Activated naive CD4-positive, alpha-beta T cell treated with anti-CD3 and anti-CD28 coated beads, Interleukin-2, amount 50 U/mL, for 16 hours (primary cell): ENCODE results near the gene DIAPH2.

ENCODE experiments used
- DNase-seq: peaks from one replicate; pipeline ENCODE4 v3.0.0-alpha.2; 2020

DIAPH2 gene

DNA sequence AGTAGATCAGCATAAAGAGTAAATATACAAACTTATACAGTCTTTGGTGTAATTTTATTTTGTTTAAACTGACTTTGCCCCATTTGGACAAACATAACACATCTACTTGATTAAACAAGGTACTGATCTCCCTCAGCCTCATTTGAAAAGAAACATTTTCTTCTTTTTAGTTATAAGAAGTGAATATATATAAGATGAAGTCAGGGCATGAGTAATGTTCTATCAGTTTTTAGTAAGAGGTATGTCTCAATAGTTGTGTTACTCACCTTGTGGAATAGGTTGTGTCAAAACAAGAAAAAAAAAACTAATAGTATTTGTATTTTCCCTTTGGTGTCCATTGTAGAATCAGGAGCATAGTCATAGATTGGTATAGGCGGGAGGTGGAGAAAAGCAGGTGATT, 526.4 kb downstream of the DIAPH2 start:
- no peak for DNase-seq

DNA sequence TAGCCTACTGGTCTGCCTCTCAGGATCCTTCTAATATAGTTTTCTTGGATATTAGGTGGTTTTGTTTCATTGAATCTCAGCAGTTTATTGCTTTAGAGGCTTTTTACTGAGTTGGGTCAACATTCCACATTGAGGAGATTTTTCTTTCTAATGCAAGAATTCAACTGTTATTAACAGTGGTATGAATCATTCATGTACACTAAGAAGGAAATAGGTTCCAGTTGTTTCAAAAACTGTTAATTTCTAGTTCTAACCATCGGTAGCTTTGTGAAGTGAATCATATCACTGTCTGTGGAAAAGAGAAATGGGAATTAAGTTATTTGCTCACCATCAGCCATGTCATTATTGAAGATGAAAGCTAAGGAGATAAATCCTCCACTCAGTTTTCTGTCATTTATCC, 530.5 kb downstream of the DIAPH2 start:
- DNase-seq = no peak

DNA sequence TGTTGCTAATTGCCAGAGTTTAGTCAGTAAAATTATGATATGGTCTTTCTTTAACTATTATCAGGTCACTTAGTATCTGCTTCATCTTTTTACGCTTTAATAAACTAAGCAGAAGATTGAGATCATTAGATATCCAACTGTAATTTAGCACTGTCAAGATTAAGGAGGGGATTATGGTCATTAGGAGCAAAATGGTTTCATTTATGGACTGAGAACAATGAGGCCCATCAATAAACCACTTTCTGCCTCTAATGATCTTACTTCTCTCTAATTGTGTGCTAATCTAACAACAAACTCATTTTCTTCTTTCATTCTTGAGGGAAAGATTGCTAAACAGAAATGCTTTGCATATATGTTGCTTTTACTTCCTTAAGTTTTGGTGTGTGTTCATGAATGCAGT, 539.5 kb downstream of the DIAPH2 start:
- no peak for DNase-seq

DNA sequence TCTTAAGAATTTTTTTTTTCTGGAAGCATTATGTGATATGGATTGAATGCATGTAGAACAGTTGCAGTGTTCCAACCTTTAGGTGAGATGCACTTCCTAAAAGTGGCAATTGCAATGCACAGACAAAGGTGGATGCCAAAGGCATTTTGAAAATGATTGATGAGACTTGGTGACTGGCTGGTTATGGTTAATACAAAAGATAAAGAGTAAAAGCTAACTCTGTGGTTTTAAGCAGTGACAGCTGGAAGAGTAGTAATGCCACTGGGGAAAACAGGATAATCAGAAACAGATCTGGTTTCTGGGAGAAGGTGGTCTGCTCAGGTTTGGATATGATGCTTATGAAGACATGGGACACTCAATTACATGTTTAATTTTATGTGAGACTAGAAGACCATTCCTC, 544.7 kb downstream of the DIAPH2 start:
- DNase-seq = no peak

DNA sequence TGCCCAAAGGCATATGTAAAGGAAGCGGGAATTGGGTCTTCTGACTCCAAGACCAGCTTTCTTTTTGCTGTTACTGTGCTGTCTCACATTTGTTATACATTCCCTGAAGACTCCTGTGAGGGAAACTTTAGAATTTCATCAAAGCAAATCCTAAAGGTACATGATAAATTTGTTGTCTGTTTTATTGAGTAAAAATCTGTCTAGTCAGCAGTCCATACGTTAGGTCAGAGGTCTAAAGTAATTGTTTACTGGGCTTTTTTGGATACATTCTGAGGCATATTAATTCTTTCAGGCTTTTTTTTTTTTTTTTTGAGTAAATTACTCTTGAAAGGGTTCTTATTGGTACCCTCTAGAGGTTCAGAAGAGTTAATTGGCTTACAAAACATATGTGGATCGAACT, 546.3 kb downstream of the DIAPH2 start:
- no peak for DNase-seq

DNA sequence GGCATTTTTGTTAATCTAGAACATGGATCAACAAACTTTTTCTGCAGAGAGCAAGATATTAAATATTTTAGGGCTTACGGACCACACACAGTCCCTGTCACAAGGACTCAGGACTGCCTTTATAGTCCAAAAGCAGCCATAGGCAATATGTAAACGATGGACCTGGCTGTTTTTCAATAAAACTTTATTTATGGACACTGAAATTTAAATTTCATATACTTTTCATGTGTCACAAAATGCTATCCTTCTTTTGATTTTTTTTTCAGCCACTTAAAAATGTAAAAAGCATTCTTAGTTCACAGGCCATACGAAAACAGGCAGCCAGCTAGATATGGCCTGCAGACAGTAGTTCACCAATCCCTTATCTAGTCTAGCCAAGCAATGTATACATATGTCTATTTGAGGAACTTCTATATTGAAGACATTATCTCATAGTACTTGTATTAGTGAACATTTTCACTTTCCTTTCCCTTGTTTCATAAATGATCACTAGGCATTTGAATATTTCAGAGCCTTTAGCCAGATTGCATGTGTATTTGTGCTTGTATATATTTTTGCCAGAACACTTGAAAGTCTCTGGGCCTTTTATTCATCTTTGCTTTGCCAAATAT, 549.9 kb downstream of the DIAPH2 start:
- no peak for DNase-seq

DNA sequence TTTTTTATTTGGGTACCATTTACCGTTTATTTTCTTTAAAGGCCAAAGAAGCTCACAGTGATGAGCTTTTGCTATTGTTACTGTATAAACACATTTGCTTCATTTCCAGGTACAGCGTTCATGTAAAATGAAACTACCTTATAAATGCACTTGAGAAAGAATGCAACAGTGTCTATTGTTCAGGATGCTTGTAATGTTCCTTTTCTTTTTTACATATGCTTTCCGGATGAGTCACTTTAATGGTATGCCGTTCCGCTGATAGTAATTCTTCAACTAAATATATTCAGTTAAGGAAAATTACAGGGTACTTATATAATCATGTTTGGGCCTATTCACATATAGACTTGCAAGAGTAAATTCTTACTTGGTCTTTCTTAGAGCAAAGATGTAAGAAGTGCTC, 554.0 kb downstream of the DIAPH2 start:
- no peak for DNase-seq

DNA sequence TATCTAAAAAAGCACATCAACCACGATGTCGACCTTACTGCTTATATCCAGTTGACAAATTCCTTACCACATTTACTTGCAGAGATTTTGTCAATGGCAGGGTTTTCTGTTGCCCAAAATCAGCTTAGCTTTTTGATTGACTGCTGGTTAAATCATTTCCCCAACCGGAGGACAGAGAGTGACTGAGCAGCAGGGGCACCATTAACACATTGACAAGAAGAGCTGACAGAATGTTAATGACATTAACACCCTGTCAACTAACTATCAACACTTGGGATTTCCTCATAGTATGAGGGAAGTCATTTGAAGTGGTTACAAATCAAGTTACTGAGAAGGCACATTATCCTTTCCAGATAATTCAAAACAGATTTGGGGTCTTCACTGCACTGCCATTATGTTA, 567.5 kb downstream of the DIAPH2 start:
- DNase-seq = no peak

DNA sequence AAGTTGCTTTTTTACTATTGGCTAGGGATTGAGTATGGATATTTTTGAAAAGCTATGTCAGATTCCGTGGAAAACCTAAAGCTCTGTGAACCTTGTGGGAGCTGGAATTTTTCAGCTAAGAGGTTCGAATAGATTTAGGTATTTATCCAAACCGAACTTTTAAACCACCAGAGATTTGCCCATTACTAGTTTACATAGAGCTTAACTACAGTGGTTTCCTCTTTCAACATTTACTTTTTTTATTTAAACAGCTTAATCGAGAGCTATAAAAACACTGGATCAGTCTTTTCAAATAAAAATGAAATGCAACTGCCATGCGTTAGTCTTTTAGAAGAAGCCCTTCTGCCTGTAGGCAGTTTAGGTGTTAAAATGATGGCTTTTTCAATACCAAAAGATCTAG, 576.0 kb downstream of the DIAPH2 start:
- no peak for DNase-seq

DNA sequence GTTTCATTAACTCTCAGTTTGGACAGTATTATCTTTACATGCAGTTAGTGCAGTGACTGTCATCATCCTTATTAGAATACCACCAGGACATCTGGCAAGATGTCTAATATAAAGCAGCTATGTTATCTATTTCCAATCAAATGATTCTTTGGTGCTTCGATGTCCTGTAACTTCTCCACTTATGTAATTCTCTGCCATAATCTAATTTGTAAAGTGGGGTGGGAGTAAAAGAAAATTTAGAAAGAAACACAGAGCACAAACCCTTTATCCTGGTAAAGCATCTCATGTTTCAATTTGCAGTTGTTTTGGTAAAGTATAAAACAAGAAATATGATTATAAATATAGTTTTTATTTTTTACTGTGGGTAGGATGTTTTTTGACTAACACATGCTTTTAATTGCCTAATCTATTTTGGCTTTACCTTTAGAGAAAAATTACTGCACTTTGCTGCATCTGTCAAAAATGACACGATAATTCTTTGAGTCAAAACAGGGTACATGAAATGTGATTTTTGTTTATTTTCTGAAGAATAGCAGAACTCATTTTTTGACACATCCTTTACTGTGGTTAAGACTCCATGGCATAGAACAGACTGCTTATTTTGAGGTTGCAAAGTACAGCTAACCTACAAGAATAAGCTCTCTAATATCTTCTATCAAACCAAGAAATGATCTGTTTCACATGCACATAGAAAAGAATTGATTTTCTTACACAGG, 581.9 kb downstream of the DIAPH2 start:
- no peak for DNase-seq

DNA sequence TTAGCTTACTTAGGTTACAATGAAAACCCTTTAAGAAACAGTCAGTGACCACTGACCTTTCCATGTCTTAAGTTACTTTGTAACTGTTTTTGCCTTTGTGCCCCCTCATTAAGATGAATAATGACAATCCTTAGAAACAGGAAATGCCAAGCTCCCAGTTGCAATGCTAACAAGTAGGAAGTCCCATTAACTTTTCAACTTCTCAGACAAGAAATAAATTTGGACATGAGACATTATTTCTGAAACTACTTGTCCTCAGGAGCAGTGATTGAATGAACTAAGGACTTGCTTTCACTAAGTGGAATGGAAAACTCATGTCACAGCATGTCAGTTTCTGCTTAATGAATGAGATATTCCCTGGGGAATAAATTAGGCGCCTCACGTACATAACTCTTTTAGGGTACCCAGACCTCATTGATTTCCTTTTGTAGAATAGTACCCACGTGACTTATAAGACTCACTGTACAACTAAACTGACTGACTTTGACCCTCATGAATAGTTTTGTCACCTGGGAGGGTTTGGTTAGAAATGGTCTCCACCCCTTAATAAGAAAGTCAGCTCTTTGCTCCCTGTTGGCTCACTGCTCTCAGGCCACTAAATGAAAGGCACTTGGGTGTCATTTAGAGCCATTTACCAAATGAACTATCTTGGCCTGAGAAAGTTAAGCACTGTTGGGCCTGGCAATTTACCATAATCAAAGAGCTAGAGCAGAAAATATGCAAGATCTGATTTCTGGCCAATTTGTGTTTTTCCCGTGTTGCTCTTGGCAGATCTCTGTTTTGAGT, 582.9 kb downstream of the DIAPH2 start:
- DNase-seq = no peak

DNA sequence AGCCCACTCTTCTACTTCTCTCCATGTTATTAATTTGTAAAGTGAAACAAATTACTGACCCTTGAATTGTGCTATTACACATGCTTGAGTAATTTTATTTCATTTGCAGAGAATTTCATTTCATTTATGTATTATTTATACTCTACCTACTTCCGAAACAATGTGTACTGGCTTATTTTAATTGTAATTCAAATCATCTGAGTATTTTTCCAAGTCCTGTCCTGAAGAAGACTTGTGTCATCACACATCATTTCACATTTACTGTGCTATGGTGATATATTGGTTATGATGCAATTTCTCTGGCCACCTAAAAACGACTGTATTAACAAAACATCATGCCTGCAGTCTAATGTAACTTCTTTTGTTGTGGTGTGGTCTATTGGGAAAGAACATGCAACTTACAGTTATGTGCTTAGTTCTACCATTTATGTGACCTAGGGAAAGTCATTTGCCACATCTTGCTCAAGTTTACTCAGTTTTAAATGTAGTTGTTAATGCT, 583.6 kb downstream of the DIAPH2 start:
- DNase-seq = no peak

DNA sequence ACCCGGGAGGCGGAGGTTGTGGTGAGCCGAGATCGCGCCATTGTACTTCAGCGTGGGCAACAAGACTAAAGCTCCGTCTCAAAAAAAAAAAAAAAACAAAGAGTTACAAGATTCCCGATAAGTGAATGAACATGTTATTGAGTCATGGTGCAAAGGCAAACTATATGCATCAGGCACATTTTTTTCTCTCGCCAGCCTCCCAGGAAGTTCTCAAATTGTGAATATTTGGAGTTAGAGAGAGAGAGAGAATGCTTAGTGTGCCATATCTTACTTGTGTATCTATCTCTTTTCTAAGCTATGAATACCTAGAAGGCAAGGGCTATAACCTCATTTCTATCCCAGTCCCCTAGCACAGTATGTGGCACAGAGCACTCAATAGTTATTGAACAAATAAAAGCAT, 599.9 kb downstream of the DIAPH2 start:
- no peak for DNase-seq

DNA sequence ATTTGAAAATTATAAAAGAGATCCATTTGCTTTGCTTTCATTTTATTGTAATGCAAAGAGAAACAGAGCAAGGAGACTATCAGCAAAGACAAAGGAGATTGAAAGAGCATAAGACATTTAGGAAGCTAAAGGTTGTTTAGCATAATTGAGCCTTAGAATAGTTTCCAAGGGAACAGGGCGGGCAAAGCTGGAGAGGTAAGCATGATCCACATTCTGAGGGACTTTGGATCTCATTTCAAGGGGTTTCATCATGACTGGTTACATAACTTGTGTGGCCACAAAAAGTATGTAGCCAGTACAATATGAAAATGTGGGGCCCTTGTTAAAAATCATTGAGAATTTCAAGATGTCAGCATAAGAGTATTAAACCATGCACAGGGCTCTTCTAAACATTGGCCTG, 605.6 kb downstream of the DIAPH2 start:
- no peak for DNase-seq

DNA sequence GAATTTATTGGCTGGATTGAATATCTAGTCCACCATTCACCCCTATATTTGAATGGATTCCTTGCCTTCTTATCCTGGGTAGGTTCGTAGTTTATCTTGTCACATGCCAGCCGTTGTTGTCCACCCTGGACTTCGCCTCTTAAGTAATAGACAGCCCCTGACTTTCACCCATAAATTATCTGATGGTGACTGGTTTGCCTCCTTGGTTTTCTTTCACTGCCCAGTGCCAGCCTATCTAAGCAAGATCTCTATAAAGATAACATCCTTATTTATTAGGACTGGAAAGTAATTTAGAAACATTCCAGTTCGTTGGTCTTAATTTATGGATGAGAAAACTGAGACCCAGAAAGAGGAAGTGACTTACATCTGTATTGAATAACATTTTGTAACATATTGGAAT, 609.4 kb downstream of the DIAPH2 start:
- DNase-seq = no peak

DNA sequence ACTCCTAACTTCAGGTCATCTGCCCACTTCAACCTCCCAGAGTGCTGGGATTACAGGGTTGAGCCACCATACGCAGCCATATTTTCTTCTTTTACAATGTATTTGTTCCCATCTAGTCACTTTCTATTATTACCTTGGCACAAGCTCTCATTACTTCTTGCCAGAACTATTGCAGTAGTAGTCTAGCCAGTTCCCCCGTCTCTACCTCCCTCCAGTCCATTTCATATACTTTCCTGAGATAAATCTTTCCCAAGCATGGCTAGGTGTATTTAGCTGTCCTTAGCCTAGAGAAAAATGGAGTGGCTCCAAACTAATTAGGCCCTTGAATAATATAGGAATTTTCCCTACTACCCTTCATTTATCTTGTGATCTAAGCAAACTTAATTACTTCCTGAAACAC, 611.3 kb downstream of the DIAPH2 start:
- DNase-seq = no peak

DNA sequence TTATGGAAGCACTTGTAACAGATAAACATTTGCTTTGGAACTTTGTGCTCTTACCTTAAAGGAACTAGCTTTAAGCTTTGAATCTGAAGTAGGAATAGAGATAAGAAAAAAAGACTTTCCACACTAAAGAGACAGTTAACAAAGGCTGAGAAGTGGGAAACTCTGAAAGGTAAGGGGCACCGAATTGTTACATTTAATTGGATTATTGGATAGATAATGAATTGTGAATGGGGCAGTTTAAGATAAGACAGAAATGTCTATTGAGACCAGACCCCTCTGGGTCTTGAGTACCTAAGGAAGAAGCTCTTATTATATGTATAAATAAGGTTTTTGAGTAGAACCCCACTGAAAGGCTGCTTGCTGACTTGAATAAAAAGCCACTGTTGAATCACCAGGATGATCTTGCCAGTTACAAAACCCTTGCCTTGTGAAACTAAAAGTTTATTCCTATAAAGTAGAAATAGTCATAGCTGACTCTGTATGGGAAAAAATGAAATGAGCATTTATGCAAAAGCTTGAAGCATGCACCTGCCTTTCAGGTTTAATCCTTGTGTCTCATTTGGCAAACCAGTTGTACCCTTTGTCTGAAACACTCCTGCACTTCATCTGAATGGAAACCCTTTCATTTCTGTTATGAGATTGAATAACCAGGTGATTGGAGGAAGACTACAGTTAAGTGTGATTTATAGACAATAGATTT, 622.3 kb downstream of the DIAPH2 start:
- DNase-seq = no peak

DNA sequence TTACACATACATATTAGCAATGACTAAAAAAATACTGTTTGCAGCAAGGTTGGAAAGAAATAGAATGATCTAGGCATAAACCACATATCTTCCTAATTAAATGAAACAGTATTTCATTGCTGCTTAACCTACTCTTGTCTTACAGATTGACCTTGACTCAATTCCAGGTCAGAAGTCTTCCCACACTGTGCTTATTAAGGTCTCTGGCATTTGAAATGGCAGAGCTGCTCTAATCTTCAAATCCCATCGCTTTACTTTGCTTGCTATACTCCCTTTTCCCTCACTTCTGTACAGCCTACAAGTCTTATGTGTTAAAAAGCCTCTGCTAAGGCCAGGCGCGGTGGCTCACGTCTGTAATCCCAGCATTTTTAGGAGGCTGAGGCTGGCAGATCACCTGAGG, 623.5 kb downstream of the DIAPH2 start:
- no peak for DNase-seq

DNA sequence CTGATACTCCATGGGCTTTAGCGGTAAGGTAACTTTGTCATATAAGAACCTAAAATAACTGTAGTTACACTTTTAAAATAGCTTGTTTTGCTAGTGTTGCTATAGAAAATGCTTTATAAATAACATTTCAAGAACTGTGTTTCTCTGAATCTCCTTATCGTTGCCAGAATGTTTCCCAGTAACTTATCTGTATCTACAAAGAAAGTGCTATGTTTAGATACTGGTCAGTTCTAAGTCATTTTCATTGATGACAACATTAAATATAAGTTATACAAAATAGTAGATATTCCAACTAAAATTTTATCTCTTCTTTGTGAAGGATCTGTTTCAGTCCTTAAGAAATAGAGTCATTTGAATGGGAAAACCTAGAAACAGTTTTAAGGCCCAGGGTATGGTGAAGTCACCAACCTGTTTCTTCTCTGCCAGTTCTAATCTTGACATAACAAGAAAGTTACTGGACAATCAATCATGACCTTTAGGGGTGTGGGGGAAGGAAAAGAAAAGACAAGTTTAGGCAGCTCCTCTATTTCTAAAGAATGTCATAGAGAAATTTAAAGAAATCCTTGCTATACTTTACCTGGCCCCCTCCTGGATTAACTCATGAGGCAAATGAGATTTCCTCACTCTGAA, 625.0 kb downstream of the DIAPH2 start:
- no peak for DNase-seq

DNA sequence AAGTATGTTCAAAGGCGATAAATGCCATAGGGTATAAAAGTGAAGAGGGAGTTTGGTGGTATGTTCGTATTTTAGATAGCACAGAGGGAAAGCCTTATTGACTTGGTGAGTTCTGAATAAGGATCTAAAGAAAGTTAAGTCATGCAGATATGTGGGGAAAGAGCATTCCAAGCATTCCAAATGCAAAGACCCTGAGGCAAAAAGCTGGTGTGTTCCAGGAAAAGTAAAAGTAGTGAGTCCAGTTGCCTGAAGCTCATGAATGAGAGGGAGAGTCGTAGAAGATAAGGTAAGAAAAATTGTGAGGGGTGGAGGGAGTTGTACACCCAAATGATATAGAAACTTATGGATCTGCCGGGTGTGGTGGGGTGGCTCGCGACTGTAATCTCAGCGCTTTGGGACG, 625.7 kb downstream of the DIAPH2 start:
- DNase-seq = no peak

DNA sequence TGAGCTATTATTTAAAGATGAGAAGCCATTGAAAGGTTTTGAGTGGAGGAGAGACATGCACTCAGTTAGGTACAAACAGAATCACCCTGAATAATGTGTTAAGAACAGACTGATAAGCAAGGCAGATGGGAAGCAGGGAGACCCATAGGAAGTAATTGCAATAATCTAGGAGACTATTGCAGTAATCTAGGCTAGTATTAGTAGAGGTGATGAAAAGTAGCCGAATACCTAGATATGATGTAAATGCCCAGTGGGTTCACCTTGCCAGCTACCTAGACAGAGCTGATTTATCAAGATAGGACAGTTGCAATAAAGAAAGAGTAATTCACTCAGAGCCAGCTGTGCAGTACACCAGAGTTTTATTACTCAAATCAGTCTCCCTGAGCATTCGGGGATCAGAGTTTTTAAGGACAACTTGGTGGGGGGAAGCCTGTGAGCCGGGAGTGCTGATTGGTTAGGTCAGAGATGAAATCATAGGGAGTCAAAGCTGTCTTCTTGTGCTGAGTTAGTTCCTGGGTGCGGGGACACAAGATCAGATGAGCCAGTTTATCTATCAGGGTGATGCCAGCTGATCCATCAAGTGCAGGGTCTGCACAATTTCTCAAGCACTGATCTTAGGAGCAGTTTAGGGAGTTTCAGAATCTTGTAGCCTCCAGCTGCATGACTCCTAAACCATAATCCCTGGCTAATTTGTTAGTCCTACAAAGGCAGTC, 626.6 kb downstream of the DIAPH2 start:
- no peak for DNase-seq

DNA sequence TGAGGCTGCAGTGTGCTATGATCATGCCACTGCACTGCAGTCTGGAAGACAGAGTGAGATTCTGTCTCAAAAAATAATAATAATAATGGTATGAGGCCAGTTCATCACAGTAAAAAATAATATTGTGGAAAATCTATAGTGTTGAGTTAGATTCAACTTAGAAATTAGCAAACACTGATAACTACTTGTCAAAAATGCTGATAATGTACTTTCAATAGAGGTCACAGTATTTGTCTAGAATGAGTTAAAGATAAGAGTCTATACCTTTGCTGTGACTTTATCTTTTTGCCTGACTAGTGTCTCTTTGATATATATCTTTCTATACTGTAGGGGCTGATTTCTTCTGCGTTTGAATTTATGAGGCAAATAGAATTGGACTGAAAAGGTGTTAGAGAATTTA, 629.7 kb downstream of the DIAPH2 start:
- no peak for DNase-seq
